Mesenchymal stem cell (in vitro differentiated cells and primary cell): Measurements from ENCODE around the gene OR1D5.

Source experiments
- DNase-seq: peaks from one replicate; pipeline ENCODE4 v3.0.0-alpha.2; 2013
- H2AFZ ChIP-seq: one replicate; pipeline ENCODE4 v1.6.1; 2013; ENCODE audit warnings: low read depth, mild to moderate bottlenecking, control low read depth, inconsistent platforms, low read length, moderate library complexity
- H2AK5ac ChIP-seq: 2 replicates; pipeline ENCODE4 v1.6.1; 2013; ENCODE audit warnings: low read length, moderate library complexity, mild to moderate bottlenecking, inconsistent platforms; ENCODE audit not compliant: severe bottlenecking
- H2BK120ac ChIP-seq: one replicate; pipeline ENCODE4 v1.6.1; 2013; ENCODE audit warnings: low read depth, mild to moderate bottlenecking, inconsistent platforms, low read length, moderate library complexity
- H2BK12ac ChIP-seq, 2 experiments: one replicate each; pipeline ENCODE4 v1.6.1; 2013; ENCODE audit warnings: inconsistent platforms in 2 of 2, low read length in 2 of 2, mild to moderate bottlenecking in 2 of 2, moderate library complexity in 2 of 2, control low read depth in 1 of 2
- H2BK15ac ChIP-seq: one replicate; pipeline ENCODE4 v1.6.1; 2013; ENCODE audit warnings: mild to moderate bottlenecking, low read depth, inconsistent platforms; ENCODE audit not compliant: poor library complexity, severe bottlenecking
- H2BK5ac ChIP-seq: 2 replicates; pipeline ENCODE4 v1.6.1; 2013; ENCODE audit warnings: low read depth, mild to moderate bottlenecking, low read length, control low read depth, inconsistent platforms; ENCODE audit not compliant: poor library complexity, severe bottlenecking
- H3K14ac ChIP-seq, 2 experiments: one replicate each; pipeline ENCODE4 v1.6.1; 2013; ENCODE audit warnings: inconsistent platforms in 2 of 2, low read length in 2 of 2, control low read depth in 1 of 2, mild to moderate bottlenecking in 1 of 2, moderate library complexity in 1 of 2
- H3K18ac ChIP-seq, 2 experiments: one replicate each; pipeline ENCODE4 v1.6.1; 2013; ENCODE audit warnings: inconsistent platforms in 2 of 2, low read length in 2 of 2, control low read depth in 1 of 2, low read depth in 1 of 2, mild to moderate bottlenecking in 1 of 2
- H3K23ac ChIP-seq, 2 experiments: one replicate each; pipeline ENCODE4 v1.6.1; 2013; ENCODE audit warnings: inconsistent platforms in 2 of 2, low read length in 2 of 2, mild to moderate bottlenecking in 2 of 2, moderate library complexity in 2 of 2, control low read depth in 1 of 2
- H3K27ac ChIP-seq: 2 replicates; pipeline ENCODE4 v1.5.1; 2013; ENCODE audit warnings: mild to moderate bottlenecking, moderate library complexity, low read length, control low read depth, inconsistent platforms; ENCODE audit not compliant: poor library complexity, severe bottlenecking
- H3K27me3 ChIP-seq, 2 experiments: 2 replicates each; pipeline versions ENCODE4 v1.6.1 to v1.7.0; 2013; ENCODE audit warnings: low read length in 2 of 2, mild to moderate bottlenecking in 2 of 2, moderate library complexity in 2 of 2, control low read depth in 1 of 2, inconsistent platforms in 1 of 2; ENCODE audit not compliant: control insufficient read depth in 1 of 2, insufficient read depth in 1 of 2
- H3K36me3 ChIP-seq, 2 experiments: 2 replicates each; pipeline versions ENCODE4 v1.6.1 to v1.7.0; 2013; ENCODE audit warnings: low read length in 2 of 2, control low read depth in 1 of 2, inconsistent platforms in 1 of 2, low read depth in 1 of 2, mild to moderate bottlenecking in 1 of 2; ENCODE audit not compliant: insufficient read depth in 2 of 2, control insufficient read depth in 1 of 2
- H3K4ac ChIP-seq, 2 experiments: one replicate each; pipeline ENCODE4 v1.6.1; 2013; ENCODE audit warnings: inconsistent platforms in 2 of 2, low read length in 2 of 2, mild to moderate bottlenecking in 2 of 2, moderate library complexity in 2 of 2, control low read depth in 1 of 2, low read depth in 1 of 2
- H3K4me1 ChIP-seq: 2 replicates; pipeline ENCODE4 v1.6.1; 2013; ENCODE audit warnings: low read depth, low read length, control low read depth; ENCODE audit not compliant: control insufficient read depth, insufficient read depth
- H3K4me2 ChIP-seq: 2 replicates; pipeline ENCODE4 v1.6.1; 2013; ENCODE audit warnings: low read length, mild to moderate bottlenecking, inconsistent platforms; ENCODE audit not compliant: poor library complexity, severe bottlenecking
- H3K4me3 ChIP-seq, 2 experiments: 2 replicates each; pipeline versions ENCODE4 v1.5.1 to v1.7.0; 2013; ENCODE audit warnings: low read length in 2 of 2, mild to moderate bottlenecking in 2 of 2, control low read depth in 1 of 2, low read depth in 1 of 2; ENCODE audit not compliant: insufficient read depth in 1 of 2
- H3K79me1 ChIP-seq: replicated peaks from 2 replicates; pipeline ENCODE4 v1.6.1; 2013; ENCODE audit warnings: mild to moderate bottlenecking, control low read depth, low read length, inconsistent platforms; ENCODE audit not compliant: poor library complexity, severe bottlenecking
- H3K9ac ChIP-seq: 2 replicates; pipeline ENCODE4 v1.7.0; 2013; ENCODE audit warnings: mild to moderate bottlenecking, low read length, moderate library complexity
- H3K9me3 ChIP-seq: 2 replicates; pipeline ENCODE4 v1.7.0; 2013; ENCODE audit warnings: mild to moderate bottlenecking, low read length; ENCODE audit not compliant: control insufficient read depth
- H4K8ac ChIP-seq: one replicate; pipeline ENCODE4 v1.6.1; 2013; ENCODE audit warnings: inconsistent platforms, mild to moderate bottlenecking, low read length, moderate library complexity
- H4K91ac ChIP-seq: one replicate; pipeline ENCODE4 v1.6.1; 2013; ENCODE audit warnings: mild to moderate bottlenecking, low read length, inconsistent platforms
- WGBS: methylation state at CpG from one replicate; pipeline ENCODE4 v1.1.7; 2013; ENCODE audit warnings: mixed read lengths; 5-methylcytosine and 5-hydroxymethylcytosine counted together

The OR1D5 gene

DNA sequence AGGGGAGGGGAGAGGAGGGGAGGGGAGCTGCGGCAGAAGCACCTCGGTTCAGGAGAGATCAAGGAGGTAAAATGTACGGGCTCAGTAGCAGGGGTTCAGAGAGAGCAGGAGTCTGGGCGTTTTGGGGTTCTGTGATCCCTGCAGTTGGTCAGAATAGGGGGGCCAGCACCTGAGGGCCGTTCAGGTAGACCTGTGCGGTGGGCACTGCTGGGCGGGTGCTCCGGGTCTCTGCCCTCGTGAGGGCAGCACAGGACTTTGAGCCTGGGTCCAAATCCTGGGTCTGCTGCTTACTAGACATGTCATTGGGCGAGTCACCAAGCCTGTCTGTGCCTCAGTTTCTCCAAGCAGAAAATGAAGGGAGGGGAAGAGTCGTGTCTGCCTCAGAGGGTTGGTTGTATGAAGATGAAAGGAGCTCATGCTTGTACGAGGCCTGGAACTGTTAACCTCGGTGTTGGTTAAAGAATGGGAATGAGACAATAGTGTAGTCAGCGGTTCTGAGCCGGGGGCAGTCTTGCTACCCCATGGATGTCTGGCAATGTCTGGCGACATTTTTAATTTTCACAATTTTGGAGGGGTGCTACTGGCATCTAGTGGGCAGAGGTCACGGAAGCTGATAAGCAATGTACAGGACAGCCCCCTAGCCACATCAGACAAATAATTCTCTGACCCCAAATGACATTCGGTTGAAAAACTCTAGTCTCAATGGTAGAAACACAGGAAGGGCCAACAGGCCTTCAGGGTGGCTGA, 35.4 kb downstream of the OR1D5 start:
- no peak overlapping the region for H2BK15ac ChIP-seq
- H3K18ac ChIP-seq: no peak overlapping the region
- H3K4me2 ChIP-seq: no peak overlapping the region
- H4K91ac ChIP-seq: no peak overlapping the region
- no peak overlapping the region for H2AFZ ChIP-seq
- H3K23ac ChIP-seq: no peak overlapping the region
- H2AK5ac ChIP-seq: no peak overlapping the region
- peaks cover 15% of the 10 kb centered on the region for H3K9me3 ChIP-seq
- peaks cover 0 to 28% of the 10 kb centered on the region in 2 experiments for H3K36me3 ChIP-seq
- H3K9ac ChIP-seq: no peak overlapping the region
- no peak overlapping the region for H2BK120ac ChIP-seq
- no peak overlapping the region for H3K14ac ChIP-seq
- no peak overlapping the region for H2BK12ac ChIP-seq
- H3K4me3 ChIP-seq: no peak overlapping the region
- no peak for DNase-seq
- H3K27ac ChIP-seq: no peak overlapping the region
- H2BK5ac ChIP-seq: no peak overlapping the region
- 76% methylated on average over 18 of the region's 18 CpGs for WGBS
- H3K79me1 ChIP-seq: no peaks in the 10 kb centered on the region
- no peaks in the 10 kb centered on the region for H3K4me1 ChIP-seq
- H3K4ac ChIP-seq: no peak overlapping the region
- peaks cover 0 to under 1% of the 10 kb centered on the region in 2 experiments for H3K27me3 ChIP-seq
- no peak overlapping the region for H4K8ac ChIP-seq

DNA sequence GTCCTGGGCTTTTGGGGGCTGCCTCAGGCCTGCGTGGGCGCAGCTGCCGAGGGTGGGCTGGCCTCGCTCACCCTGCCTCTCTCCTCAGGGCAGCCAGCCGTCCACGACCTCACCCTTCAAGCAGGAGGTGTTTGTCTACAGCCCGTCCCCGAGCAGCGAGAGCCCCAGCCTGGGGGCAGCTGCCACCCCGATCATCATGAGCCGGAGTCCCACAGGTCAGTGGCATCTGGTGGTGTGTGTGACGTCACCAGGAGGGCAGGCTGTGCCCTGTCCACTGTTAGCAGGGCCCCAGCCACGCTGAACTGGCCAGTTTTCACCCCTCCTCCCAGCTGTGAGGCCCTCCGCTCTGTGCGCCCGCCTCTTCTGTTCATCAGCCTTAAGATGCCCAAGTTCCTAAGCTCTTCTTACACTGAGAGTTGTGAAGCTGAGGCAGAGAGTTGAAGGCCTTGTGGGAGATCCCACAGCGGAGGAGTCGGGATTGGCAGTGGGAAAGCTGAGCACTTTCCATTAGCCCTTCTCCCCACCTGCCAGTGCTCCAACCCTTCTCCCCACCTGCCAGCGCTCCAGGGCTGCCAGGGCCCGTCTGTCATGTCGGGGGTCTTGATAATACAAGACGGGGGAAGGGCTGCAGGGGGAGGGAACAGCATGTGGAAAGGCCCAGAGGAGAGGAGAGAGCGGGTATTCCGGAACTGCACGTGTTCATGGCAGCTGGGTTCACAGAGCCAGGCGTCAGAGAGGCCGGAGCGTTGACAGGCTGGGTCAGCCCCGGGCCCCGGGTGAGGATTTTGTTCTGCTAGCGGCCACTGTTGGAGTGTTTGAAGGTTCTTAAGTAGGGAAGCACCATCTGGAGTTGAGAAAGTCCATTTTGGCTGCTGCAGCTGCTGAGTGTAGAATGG, 36.3 kb downstream of the OR1D5 start:
- Histone ChIP-seq H3K9ac (no peak overlapping the region), H3K4ac (no peak overlapping the region), H4K91ac (no peak overlapping the region), H2AK5ac (no peak overlapping the region), H3K79me1 (no peaks in the 10 kb centered on the region), H2BK120ac (no peak overlapping the region), H3K4me2 (no peak overlapping the region), H3K4me3 (no peak overlapping the region), H3K36me3 (peaks cover under 1 to 22% of the 10 kb centered on the region in 2 experiments), H2BK5ac (no peak overlapping the region), H3K4me1 (no peaks in the 10 kb centered on the region), H4K8ac (no peak overlapping the region), H2AFZ (no peak overlapping the region), H3K14ac (no peak overlapping the region), H2BK12ac (no peak overlapping the region), H3K27me3 (no peaks in the 10 kb centered on the region), H3K23ac (no peak overlapping the region), H2BK15ac (no peak overlapping the region), H3K9me3 (peaks cover 23% of the 10 kb centered on the region), H3K18ac (no peak overlapping the region), H3K27ac (no peak overlapping the region)
- no peak for DNase-seq
- 83% methylated on average over 25 of the region's 31 CpGs for WGBS

DNA sequence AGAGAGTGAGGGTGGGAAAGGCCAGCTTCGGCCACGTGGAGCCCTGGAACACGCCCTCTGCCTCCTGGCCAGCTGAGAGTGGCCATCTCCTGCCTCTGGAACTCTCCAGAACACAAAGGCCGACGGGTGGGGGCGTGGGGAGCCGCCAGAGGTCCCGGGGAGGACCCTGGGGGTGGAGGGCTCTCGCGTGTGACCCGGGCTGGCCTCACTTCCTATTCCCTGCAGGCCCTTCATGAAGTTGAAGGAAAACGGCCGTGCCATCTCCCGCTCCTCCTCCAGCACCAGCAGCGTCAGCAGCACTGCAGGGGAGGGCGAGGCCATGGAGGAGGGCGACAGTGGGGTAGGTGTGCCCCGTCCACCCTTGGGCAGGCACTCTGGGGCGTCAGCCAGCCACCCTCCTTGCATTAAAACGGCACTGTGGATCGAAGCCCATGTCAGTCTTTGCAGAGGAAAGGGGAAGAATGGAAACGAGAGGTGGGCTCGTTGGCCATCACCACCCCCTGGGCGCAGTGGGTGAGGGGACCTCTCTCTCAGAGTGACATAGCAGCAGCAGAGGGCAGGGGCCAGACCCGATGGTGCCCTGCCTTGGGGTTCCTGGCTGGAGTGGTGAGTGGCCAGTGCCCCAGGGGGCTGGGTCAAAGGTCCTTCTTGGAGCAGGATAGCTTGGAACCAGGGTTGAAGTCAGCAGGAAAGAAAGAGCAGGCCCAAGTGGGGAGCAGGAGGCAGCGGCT, 37.1 kb downstream of the OR1D5 start:
- no peak overlapping the region for H3K4me3 ChIP-seq
- H2AK5ac ChIP-seq: no peak overlapping the region
- H2BK120ac ChIP-seq: no peak overlapping the region
- no peak overlapping the region for H3K23ac ChIP-seq
- 82% methylated on average over 26 of the region's 26 CpGs for WGBS
- no peak overlapping the region for H4K91ac ChIP-seq
- H3K36me3 ChIP-seq: peaks cover 5 to 22% of the 10 kb centered on the region in 2 experiments
- H3K18ac ChIP-seq: no peak overlapping the region
- no peak overlapping the region for H3K14ac ChIP-seq
- H3K4ac ChIP-seq: no peak overlapping the region
- H4K8ac ChIP-seq: no peak overlapping the region
- no peaks in the 10 kb centered on the region for H3K79me1 ChIP-seq
- DNase-seq: no peak
- H3K4me2 ChIP-seq: no peak overlapping the region
- H2BK5ac ChIP-seq: no peak overlapping the region
- no peak overlapping the region for H2BK12ac ChIP-seq
- H3K9ac ChIP-seq: no peak overlapping the region
- no peaks in the 10 kb centered on the region for H3K27me3 ChIP-seq
- no peak overlapping the region for H2AFZ ChIP-seq
- H3K9me3 ChIP-seq: peaks cover 29% of the 10 kb centered on the region
- H3K27ac ChIP-seq: no peak overlapping the region
- no peak overlapping the region for H2BK15ac ChIP-seq
- no peaks in the 10 kb centered on the region for H3K4me1 ChIP-seq
